ENCODE data around the gene EGLN1.
A peak's percentile ranks its signal among the peaks of the same experiment; 100 is the strongest.

Gene EGLN1

GRCh38 chr1:231318015-231318355 is 104.1 kb downstream of the EGLN1 start:
- no peak overlapping the region for H3K4me3 ChIP-seq (ENCODE audit: low read depth, low read length, poor library complexity, severe bottlenecking)
- H3K9ac ChIP-seq (ENCODE audit: low read length): no peak overlapping the region
- H3K79me2 ChIP-seq (ENCODE audit: insufficient read depth, low read length): no peaks in the 10 kb centered on the region
- no peaks in the 10 kb centered on the region for H3K36me3 ChIP-seq (ENCODE audit: insufficient read depth, low read length)
- no peaks in the 10 kb centered on the region for H3K9me2 ChIP-seq (ENCODE audit: low read depth, low read length)
- H3K9me3 ChIP-seq (ENCODE audit: low read length): no peaks in the 10 kb centered on the region
- no peak for TF ChIP-seq EZH2 (IDR thresholded peaks at IDR 0.05; ENCODE audit: borderline replicate concordance, low read length)
- TF ChIP-seq, protein P1, sequence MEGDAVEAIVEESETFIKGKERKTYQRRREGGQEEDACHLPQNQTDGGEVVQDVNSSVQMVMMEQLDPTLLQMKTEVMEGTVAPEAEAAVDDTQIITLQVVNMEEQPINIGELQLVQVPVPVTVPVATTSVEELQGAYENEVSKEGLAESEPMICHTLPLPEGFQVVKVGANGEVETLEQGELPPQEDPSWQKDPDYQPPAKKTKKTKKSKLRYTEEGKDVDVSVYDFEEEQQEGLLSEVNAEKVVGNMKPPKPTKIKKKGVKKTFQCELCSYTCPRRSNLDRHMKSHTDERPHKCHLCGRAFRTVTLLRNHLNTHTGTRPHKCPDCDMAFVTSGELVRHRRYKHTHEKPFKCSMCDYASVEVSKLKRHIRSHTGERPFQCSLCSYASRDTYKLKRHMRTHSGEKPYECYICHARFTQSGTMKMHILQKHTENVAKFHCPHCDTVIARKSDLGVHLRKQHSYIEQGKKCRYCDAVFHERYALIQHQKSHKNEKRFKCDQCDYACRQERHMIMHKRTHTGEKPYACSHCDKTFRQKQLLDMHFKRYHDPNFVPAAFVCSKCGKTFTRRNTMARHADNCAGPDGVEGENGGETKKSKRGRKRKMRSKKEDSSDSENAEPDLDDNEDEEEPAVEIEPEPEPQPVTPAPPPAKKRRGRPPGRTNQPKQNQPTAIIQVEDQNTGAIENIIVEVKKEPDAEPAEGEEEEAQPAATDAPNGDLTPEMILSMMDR (IDR thresholded peaks at IDR 0.05; ENCODE audit: low read length): no peak
- no peaks in the 10 kb centered on the region for H3F3A ChIP-seq (ENCODE audit: insufficient read depth, low read length)
- H3K4me1 ChIP-seq (ENCODE audit: insufficient read depth, low read length, severe bottlenecking): no peaks in the 10 kb centered on the region
- H2AFZ ChIP-seq (ENCODE audit: low read length): no peak overlapping the region
- no peak overlapping the region for H3K27ac ChIP-seq (ENCODE audit: low read depth, low read length, poor library complexity, severe bottlenecking)
- H4K20me1 ChIP-seq (ENCODE audit: insufficient read depth, low read length): no peaks in the 10 kb centered on the region
- H3K4me2 ChIP-seq (ENCODE audit: low read length): no peak overlapping the region
- no peaks in the 10 kb centered on the region for H3K27me3 ChIP-seq (ENCODE audit: insufficient read depth, low read length)

DNA sequence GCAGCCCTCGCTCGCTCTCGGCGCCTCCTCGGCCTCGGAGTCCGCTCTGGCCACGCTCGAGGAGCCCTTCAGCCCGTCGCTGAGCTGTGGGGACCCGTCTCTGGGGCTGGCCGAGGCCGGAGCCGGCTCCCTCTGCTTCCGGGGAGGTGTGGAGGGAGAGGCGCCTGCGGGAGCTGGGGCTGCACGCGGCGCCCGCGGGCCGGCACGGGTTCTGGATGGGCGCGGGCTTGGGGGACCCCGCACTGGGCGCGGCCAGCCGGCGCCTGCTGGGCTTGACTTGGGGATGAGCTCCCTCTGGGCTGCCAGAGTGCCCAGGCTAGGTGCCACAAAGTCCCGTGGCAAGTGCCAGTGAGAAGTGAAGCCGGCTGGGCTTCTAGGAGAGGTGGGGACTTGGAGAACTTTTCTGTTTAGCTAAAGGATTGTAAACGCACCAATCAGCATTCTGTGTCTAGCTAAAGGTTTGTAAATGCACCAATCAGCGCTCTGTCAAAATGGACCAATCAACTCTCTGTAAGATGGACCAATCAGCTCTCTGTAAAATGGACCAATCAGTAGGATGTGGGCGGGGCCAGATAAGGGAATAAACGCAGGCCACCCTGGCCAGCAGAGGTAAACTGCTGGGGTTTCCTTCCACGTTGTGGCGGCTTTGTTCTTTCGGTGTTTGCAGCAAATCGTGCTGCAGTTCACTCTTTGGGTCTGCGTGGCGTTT is 104.6 kb downstream of the EGLN1 start:
- H4K20me1 ChIP-seq (ENCODE audit: insufficient read depth, low read length): no peaks in the 10 kb centered on the region
- no peaks in the 10 kb centered on the region for H3K9me3 ChIP-seq (ENCODE audit: low read length)
- H3K9ac ChIP-seq (ENCODE audit: low read length): no peak overlapping the region
- H3K4me1 ChIP-seq (ENCODE audit: insufficient read depth, low read length, severe bottlenecking): no peaks in the 10 kb centered on the region
- H3K27ac ChIP-seq (ENCODE audit: low read depth, low read length, poor library complexity, severe bottlenecking): no peak overlapping the region
- no peaks in the 10 kb centered on the region for H3K36me3 ChIP-seq (ENCODE audit: insufficient read depth, low read length)
- no peak overlapping the region for H3K4me2 ChIP-seq (ENCODE audit: low read length)
- no peaks in the 10 kb centered on the region for H3K9me2 ChIP-seq (ENCODE audit: low read depth, low read length)
- H3F3A ChIP-seq (ENCODE audit: insufficient read depth, low read length): no peaks in the 10 kb centered on the region
- TF ChIP-seq, protein P1 (IDR thresholded peaks at IDR 0.05; ENCODE audit: low read length): no peak
- TF ChIP-seq EZH2 (IDR thresholded peaks at IDR 0.05; ENCODE audit: borderline replicate concordance, low read length): no peak
- no peaks in the 10 kb centered on the region for H3K79me2 ChIP-seq (ENCODE audit: insufficient read depth, low read length)
- H2AFZ ChIP-seq (ENCODE audit: low read length): no peak overlapping the region
- no peak overlapping the region for H3K4me3 ChIP-seq (ENCODE audit: low read depth, low read length, poor library complexity, severe bottlenecking)
- H3K27me3 ChIP-seq (ENCODE audit: insufficient read depth, low read length): no peaks in the 10 kb centered on the region

- no peaks in the 10 kb centered on the region for H4K20me1 ChIP-seq (ENCODE audit: insufficient read depth, low read length)
- H3K4me1 ChIP-seq (ENCODE audit: insufficient read depth, low read length, severe bottlenecking): no peaks in the 10 kb centered on the region
- H3K27ac ChIP-seq (ENCODE audit: low read depth, low read length, poor library complexity, severe bottlenecking): no peak overlapping the region
- no peak overlapping the region for H3K9ac ChIP-seq (ENCODE audit: low read length)
- no peak overlapping the region for H3K4me2 ChIP-seq (ENCODE audit: low read length)
- no peaks in the 10 kb centered on the region for H3K27me3 ChIP-seq (ENCODE audit: insufficient read depth, low read length)
- H3K9me2 ChIP-seq (ENCODE audit: low read depth, low read length): no peaks in the 10 kb centered on the region
- TF ChIP-seq, protein P1 (IDR thresholded peaks at IDR 0.05; ENCODE audit: low read length): peak; percentile 79
- no peak for TF ChIP-seq EZH2 (IDR thresholded peaks at IDR 0.05; ENCODE audit: borderline replicate concordance, low read length)
- H3K79me2 ChIP-seq (ENCODE audit: insufficient read depth, low read length): no peaks in the 10 kb centered on the region
- H2AFZ ChIP-seq (ENCODE audit: low read length): no peak overlapping the region
- H3K9me3 ChIP-seq (ENCODE audit: low read length): no peaks in the 10 kb centered on the region
- no peaks in the 10 kb centered on the region for H3F3A ChIP-seq (ENCODE audit: insufficient read depth, low read length)
- H3K36me3 ChIP-seq (ENCODE audit: insufficient read depth, low read length): no peaks in the 10 kb centered on the region; the same call in 1 of the 2 replicates
- H3K4me3 ChIP-seq (ENCODE audit: low read depth, low read length, poor library complexity, severe bottlenecking): no peak overlapping the region
Observed at GRCh38 chr1:231315887-231316286, 106.2 kb downstream of the EGLN1 start.
